A549 (cell line): Measurements from ENCODE around the gene RIMBP2. TPM values are rescaled to one million over a fixed set of nuclear protein-coding genes. Genes with fewer than 3 reads are reported as not detected.

Experiments
- ATAC-seq, 2 experiments: fragments of 200-7000 bp in 1 of 2; fragments of >200 bp in 1 of 2; cut with Nextera tagmentation in 1 of 2; cut with Tn5 transposase in 1 of 2; 3 replicates each; pipeline versions ENCODE4 v1.8.0 to v1.9.1; 2018 to 2020; ENCODE audit warnings: mild to moderate bottlenecking in 1 of 2, moderate library complexity in 1 of 2
- CTCF ChIA-PET: fragments of 300-600 bp; sonication (Branson Sonifier 250); formaldehyde crosslinking; extraction: SDS; loops from one replicate; lab custom pipeline; 2021; ENCODE audit warnings: antibody characterized with exemption, inconsistent platforms; lab: Yijun Ruan, JAX
- POLR2A ChIA-PET: fragments of 350-600 bp; formaldehyde crosslinking; extraction: SDS; loops from one replicate; lab custom pipeline; 2021; ENCODE audit warnings: antibody characterized with exemption, inconsistent platforms; lab: Yijun Ruan, JAX
- DNase-seq, 2 experiments: peaks; one replicate each; pipeline versions ENCODE4 v3.0.0 to v3.0.0-alpha.2; 2011 to 2016; ENCODE audit warnings: low read depth in 1 of 2, low spot score in 1 of 2
- FAIRE-seq: peaks from 2 replicates; lab custom pipeline; 2011; peaks lifted over from hg19 to GRCh38; lab: Jason Lieb, UNC
- H3K27ac ChIP-seq, 2 experiments: fragments of >200 bp; sonication (Bioruptor Twin); formaldehyde crosslinking; 3 replicates each; pipeline ENCODE4 v1.5.1; 2016 to 2017
- H3K4me1 ChIP-seq: fragments of >200 bp; sonication (Bioruptor Twin); formaldehyde crosslinking; 3 replicates; pipeline ENCODE4 v1.6.1; 2016
- H3K4me2 ChIP-seq: fragments of >200 bp; sonication (Bioruptor Twin); formaldehyde crosslinking; 3 replicates; pipeline ENCODE4 v1.6.1; 2016
- H3K4me3 ChIP-seq: fragments of >200 bp; sonication (Bioruptor Twin); formaldehyde crosslinking; 3 replicates; pipeline ENCODE4 v1.5.1; 2016
- H3K9me3 ChIP-seq: fragments of >200 bp; sonication (Bioruptor Twin); formaldehyde crosslinking; 3 replicates; pipeline ENCODE4 v1.6.1; 2016
- BHLHE40 ChIP-seq: IDR thresholded peaks from 2 replicates; pipeline ENCODE4 v1.6.1; 2012; ENCODE audit warnings: low read depth, low read length, inconsistent platforms
- CEBPB ChIP-seq, 2 experiments: fragments of >200 bp in 1 of 2; sonication (Bioruptor Twin) in 1 of 2; formaldehyde crosslinking in 1 of 2; IDR thresholded peaks; 2 replicates each; pipeline ENCODE4 v1.6.1; 2012 to 2016
- CHD2 ChIP-seq: fragments of 150-350 bp; IDR thresholded peaks from 2 replicates; pipeline ENCODE4 v1.6.1; 2014; ENCODE audit warnings: low read length; ENCODE audit not compliant: partially characterized antibody
- EHF ChIP-seq: fragments of 250-450 bp; sonication (Bioruptor Pico); IDR thresholded peaks from 2 replicates; pipeline ENCODE4 v1.5.0; 2020; ENCODE audit warnings: mild to moderate bottlenecking
- FOSL2 ChIP-seq, 2 experiments: fragments of 450-650 bp in 1 of 2; fragments of >200 bp in 1 of 2; sonication (Bioruptor Twin) in 1 of 2; formaldehyde crosslinking; IDR thresholded peaks; 2 replicates each; pipeline versions ENCODE4 v1.5.0 to v1.6.1; 2016 to 2020; ENCODE audit warnings: mild to moderate bottlenecking in 1 of 2, moderate library complexity in 1 of 2
- HDAC2 ChIP-seq: fragments of 200-600 bp; sonication (generic); IDR thresholded peaks from 2 replicates; pipeline ENCODE4 v1.6.1; 2016
- HES2 ChIP-seq: fragments of >200 bp; sonication (Bioruptor Twin); formaldehyde crosslinking; IDR thresholded peaks from 2 replicates; pipeline ENCODE4 v1.6.1; 2016
- HOXB13 ChIP-seq: fragments of 250-450 bp; sonication (Bioruptor Pico); IDR thresholded peaks from 2 replicates; pipeline ENCODE4 v1.5.0; 2020; ENCODE audit warnings: low read depth, mild to moderate bottlenecking, moderate library complexity
- JUN ChIP-seq, 2 experiments: fragments of >200 bp; sonication (Bioruptor Twin); formaldehyde crosslinking; IDR thresholded peaks; 2 replicates in 1 of 2; 3 replicates in 1 of 2; pipeline ENCODE4 v1.6.1; 2016 to 2017
- JUNB ChIP-seq: fragments of >200 bp; sonication (Bioruptor Twin); formaldehyde crosslinking; IDR thresholded peaks from 2 replicates; pipeline ENCODE4 v1.6.1; 2016
- KDM1A ChIP-seq: fragments of 200-600 bp; sonication (generic); IDR thresholded peaks from 2 replicates; pipeline ENCODE4 v1.6.1; 2016; ENCODE audit warnings: low read depth, mild to moderate bottlenecking
- KDM5A ChIP-seq: fragments of 200-600 bp; sonication (generic); IDR thresholded peaks from 2 replicates; pipeline ENCODE4 v1.6.1; 2016; ENCODE audit warnings: antibody characterized with exemption, mild to moderate bottlenecking
- MAX ChIP-seq: IDR thresholded peaks from 2 replicates; pipeline ENCODE4 v1.6.1; 2012
- NPAS2 ChIP-seq: fragments of 250-450 bp; sonication (Bioruptor Pico); IDR thresholded peaks from 2 replicates; pipeline ENCODE4 v1.8.0; 2022; ENCODE audit warnings: mild to moderate bottlenecking, moderate library complexity, borderline replicate concordance
- NR3C1 ChIP-seq: fragments of >200 bp; sonication (Bioruptor Twin); formaldehyde crosslinking; IDR thresholded peaks from 3 replicates; pipeline ENCODE4 v1.6.1; 2017
- PHF8 ChIP-seq: fragments of 200-600 bp; sonication (generic); IDR thresholded peaks from 2 replicates; pipeline ENCODE4 v1.6.1; 2016; ENCODE audit warnings: low read depth, mild to moderate bottlenecking, antibody characterized with exemption, moderate library complexity, borderline replicate concordance
- POLR2A ChIP-seq: IDR thresholded peaks from 2 replicates; pipeline ENCODE4 v1.6.1; 2012; ENCODE audit warnings: mild to moderate bottlenecking, low read length
- RARB ChIP-seq: fragments of 250-450 bp; sonication (Bioruptor Pico); IDR thresholded peaks from 2 replicates; pipeline ENCODE4 v1.8.0; 2021; ENCODE audit warnings: mild to moderate bottlenecking, moderate library complexity
- RCOR1 ChIP-seq: fragments of 150-350 bp; IDR thresholded peaks from 2 replicates; pipeline ENCODE4 v1.6.1; 2014; ENCODE audit warnings: antibody characterized with exemption, low read length, low read depth
- REST ChIP-seq: fragments of 200-600 bp; sonication (generic); IDR thresholded peaks from 2 replicates; pipeline ENCODE4 v1.6.1; 2016; ENCODE audit warnings: antibody characterized with exemption, mild to moderate bottlenecking, moderate library complexity
- RNF2 ChIP-seq: fragments of 200-600 bp; sonication (generic); IDR thresholded peaks from 2 replicates; pipeline ENCODE4 v1.6.1; 2016; ENCODE audit warnings: low read depth, mild to moderate bottlenecking, antibody characterized with exemption, moderate library complexity, borderline replicate concordance
- SMC3 ChIP-seq: fragments of >200 bp; sonication (Bioruptor Twin); formaldehyde crosslinking; IDR thresholded peaks from 3 replicates; pipeline ENCODE4 v1.6.1; 2018; ENCODE audit warnings: inconsistent platforms
- TFCP2L1 ChIP-seq: fragments of 250-450 bp; sonication (Bioruptor Pico); IDR thresholded peaks from 2 replicates; pipeline ENCODE4 v1.5.0; 2021; ENCODE audit warnings: mild to moderate bottlenecking
- USF2 ChIP-seq: fragments of 450-650 bp; IDR thresholded peaks from 2 replicates; pipeline ENCODE4 v1.6.1; 2014; ENCODE audit warnings: antibody characterized with exemption
- ZFP36 ChIP-seq: fragments of 450-650 bp; IDR thresholded peaks from 2 replicates; pipeline ENCODE4 v1.6.1; 2014; ENCODE audit warnings: borderline replicate concordance; ENCODE audit not compliant: partially characterized antibody
- ZNF302 ChIP-seq: fragments of 250-450 bp; sonication (Bioruptor Pico); IDR thresholded peaks from 2 replicates; pipeline ENCODE4 v1.9.0; 2021; ENCODE audit warnings: inconsistent platforms, mild to moderate bottlenecking, moderate library complexity
- ZSCAN20 ChIP-seq: fragments of 250-450 bp; sonication (Bioruptor Pico); IDR thresholded peaks from 2 replicates; pipeline ENCODE4 v1.8.0; 2022; ENCODE audit warnings: mild to moderate bottlenecking, moderate library complexity
- WGBS: methylation state at CpG from one replicate; pipeline ENCODE4 v1.1.6; 2017; ENCODE audit errors: missing lambda C conversion rate; 5-methylcytosine and 5-hydroxymethylcytosine counted together
- polyA plus RNA-seq, 4 experiments: library from polyadenylated mRNA; depleted of rRNA in 3 of 4; stranded (reverse); fragments of >200 nt; fragmentation: RNase III in 1 of 4; extraction: RNeasy Plus Mini Kit Qiagen cat#74134 plus additional on column Dnase treatment in 1 of 4; gene quantifications; 2 replicates in 3 of 4; 3 replicates in 1 of 4; pipeline ENCODE4 v1.2.3, GENCODE V29; 2011 to 2017
- TF ChIP-seq, protein P1 (sequence below): IDR thresholded peaks from 2 replicates; pipeline ENCODE4 v1.6.1; 2012; ENCODE audit warnings: low read depth, borderline replicate concordance

Gene RIMBP2
- polyA plus RNA-seq, 2 of the 4 experiments (the other 2 are of a cell fraction), result not detected

GRCh38 chr12:130414381-130414780, 301.7 kb downstream of the RIMBP2 start:
- Histone ChIP-seq H3K4me1 (no peaks in the 10 kb centered on the region), H3K4me2 (no peak overlapping the region), H3K9me3 (no peaks in the 10 kb centered on the region), H3K27ac (no peak overlapping the region), H3K4me3 (no peak overlapping the region)
- POLR2A ChIA-PET, result no interaction called here
- FAIRE-seq (no peak), DNase-seq (no peak), ATAC-seq (no peak)
- WGBS, result 24% methylated on average over 7 of the region's 7 CpGs
- CTCF ChIA-PET, result interaction anchor here (0.8 kb wide), 1 partner anchor 334 kb away, joined by 3 read pairs; no protein-coding TSS in a partner anchor
- no peak for TF ChIP-seq NPAS2
- TF ChIP-seq RARB (CRISPR knock-in tag), result no peak
- no peak for TF ChIP-seq USF2
- TF ChIP-seq KDM1A, result no peak
- no peak for TF ChIP-seq ZFP36
- no peak for TF ChIP-seq KDM5A
- no peak for TF ChIP-seq HES2
- TF ChIP-seq SMC3, result no peak
- TF ChIP-seq MAX, result no peak
- no peak for TF ChIP-seq TFCP2L1 (CRISPR knock-in tag)
- TF ChIP-seq POLR2A, result no peak
- TF ChIP-seq FOSL2 (IDR thresholded peaks at IDR 0.05), result no peak
- TF ChIP-seq FOSL2 (CRISPR knock-in tag; IDR thresholded peaks at IDR 0.05), result no peak
- TF ChIP-seq JUN (IDR thresholded peaks at IDR 0.05), result no peak
- TF ChIP-seq HOXB13 (CRISPR knock-in tag), result no peak
- TF ChIP-seq, protein P1, sequence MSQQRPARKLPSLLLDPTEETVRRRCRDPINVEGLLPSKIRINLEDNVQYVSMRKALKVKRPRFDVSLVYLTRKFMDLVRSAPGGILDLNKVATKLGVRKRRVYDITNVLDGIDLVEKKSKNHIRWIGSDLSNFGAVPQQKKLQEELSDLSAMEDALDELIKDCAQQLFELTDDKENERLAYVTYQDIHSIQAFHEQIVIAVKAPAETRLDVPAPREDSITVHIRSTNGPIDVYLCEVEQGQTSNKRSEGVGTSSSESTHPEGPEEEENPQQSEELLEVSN, result no peak
- no peak for TF ChIP-seq CEBPB (IDR thresholded peaks at IDR 0.05)
- no peak for TF ChIP-seq PHF8

DNA sequence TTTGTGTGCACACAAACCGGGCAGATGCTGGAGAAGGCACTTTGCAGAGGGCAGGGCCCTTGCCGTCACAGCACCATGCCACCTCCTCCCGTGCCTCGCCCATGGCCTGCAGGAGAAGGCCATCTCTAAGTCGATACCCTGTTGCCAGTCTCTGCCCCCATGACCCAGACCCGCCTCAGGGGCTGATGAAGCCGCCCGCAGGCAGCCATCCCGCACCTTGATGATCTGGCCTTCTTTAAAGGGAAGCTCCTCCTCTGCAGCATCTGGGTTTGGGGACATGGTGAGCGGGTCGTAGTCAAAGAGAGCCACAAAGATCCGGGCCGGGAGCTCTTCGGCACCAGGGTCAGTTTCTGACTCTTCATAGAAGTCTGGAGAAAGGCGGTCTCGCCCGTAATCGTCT, 302.2 kb downstream of the RIMBP2 start:
- no peak overlapping the region for H3K4me2 ChIP-seq
- DNase-seq, result no peak
- POLR2A ChIA-PET, result no interaction called here
- H3K9me3 ChIP-seq, result no peaks in the 10 kb centered on the region
- H3K27ac ChIP-seq, result no peak overlapping the region
- WGBS, result 32% methylated on average over 16 of the region's 18 CpGs
- H3K4me3 ChIP-seq, result no peak overlapping the region
- TF ChIP-seq FOSL2 (IDR thresholded peaks at IDR 0.05) (no peak), FOSL2 (CRISPR knock-in tag; IDR thresholded peaks at IDR 0.05) (no peak), JUNB (no peak), REST (no peak), EHF (CRISPR knock-in tag) (no peak), JUN (IDR thresholded peaks at IDR 0.05) (no peak), POLR2A (no peak), BHLHE40 (no peak), RARB (CRISPR knock-in tag) (no peak), ZSCAN20 (CRISPR knock-in tag) (no peak), RNF2 (no peak), HDAC2 (no peak), ZNF302 (CRISPR knock-in tag) (no peak), NR3C1 (no peak), MAX (no peak), CEBPB (IDR thresholded peaks at IDR 0.05) (no peak), CHD2 (no peak), RCOR1 (no peak), KDM1A (no peak)
- TF ChIP-seq, protein P1, result no peak
- CTCF ChIA-PET, result interaction anchor here (0.8 kb wide), 1 partner anchor 334 kb away, joined by 3 read pairs; no protein-coding TSS in a partner anchor
- FAIRE-seq, result no peak
- no peaks in the 10 kb centered on the region for H3K4me1 ChIP-seq
- ATAC-seq, result no peak
